ENCODE data around the gene H1-8.

H1-8 gene

GRCh38 chr3:129556358-129556695 is 13.4 kb downstream of the H1-8 start:
- no peak for DNase-seq (ENCODE audit: low read depth in 2 of 2)

DNA sequence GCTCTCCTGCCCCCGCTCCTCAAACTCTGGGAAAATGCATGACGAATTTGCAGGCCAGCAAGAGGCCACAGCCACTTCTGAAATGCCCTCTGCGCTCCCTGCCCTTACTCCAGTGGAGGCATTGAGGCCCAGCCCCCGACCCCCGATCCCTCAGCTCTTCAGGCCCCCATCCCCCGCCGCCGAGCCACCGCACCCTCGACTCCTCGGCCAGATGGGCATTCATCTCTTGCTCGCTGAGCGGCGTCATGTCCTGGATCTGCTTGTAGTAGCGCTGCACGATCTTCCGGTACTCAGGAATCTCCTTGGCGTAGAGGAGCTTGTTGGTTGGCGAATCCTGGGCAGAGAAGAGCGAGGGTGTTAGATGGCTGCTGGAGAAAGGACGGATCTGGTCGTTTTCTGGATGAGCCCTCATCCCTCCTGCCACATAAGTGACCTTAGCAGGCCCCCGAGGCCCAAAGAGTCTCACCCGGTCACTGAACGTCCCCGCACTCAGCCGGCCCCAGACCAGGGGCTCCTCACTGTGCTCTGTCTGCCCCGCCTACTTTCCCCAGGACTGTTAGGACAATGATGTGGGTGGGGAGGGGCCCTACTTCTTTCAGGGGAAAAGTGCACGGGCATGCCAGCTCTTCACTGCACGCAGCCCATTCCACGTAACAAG is 14.0 kb downstream of the H1-8 start:
- DNase-seq (ENCODE audit: low read depth in 2 of 2) = no peak

- no peak for DNase-seq (ENCODE audit: low read depth in 2 of 2)
Measured at GRCh38 chr3:129557548-129557894, 14.5 kb downstream of the H1-8 start.

GRCh38 chr3:129558081-129558771 is 15.3 kb downstream of the H1-8 start:
- no peak for DNase-seq (ENCODE audit: low read depth in 2 of 2)

- DNase-seq (ENCODE audit: low read depth in 2 of 2) = no peak
Measured at GRCh38 chr3:129558772-129559564, 16.0 kb downstream of the H1-8 start.

GRCh38 chr3:129559565-129560079 is 16.6 kb downstream of the H1-8 start:
- no peak for DNase-seq (ENCODE audit: low read depth in 2 of 2)

- no peak for DNase-seq (ENCODE audit: low read depth in 2 of 2)
Measured at GRCh38 chr3:129560269-129560787, 17.4 kb downstream of the H1-8 start.

DNA sequence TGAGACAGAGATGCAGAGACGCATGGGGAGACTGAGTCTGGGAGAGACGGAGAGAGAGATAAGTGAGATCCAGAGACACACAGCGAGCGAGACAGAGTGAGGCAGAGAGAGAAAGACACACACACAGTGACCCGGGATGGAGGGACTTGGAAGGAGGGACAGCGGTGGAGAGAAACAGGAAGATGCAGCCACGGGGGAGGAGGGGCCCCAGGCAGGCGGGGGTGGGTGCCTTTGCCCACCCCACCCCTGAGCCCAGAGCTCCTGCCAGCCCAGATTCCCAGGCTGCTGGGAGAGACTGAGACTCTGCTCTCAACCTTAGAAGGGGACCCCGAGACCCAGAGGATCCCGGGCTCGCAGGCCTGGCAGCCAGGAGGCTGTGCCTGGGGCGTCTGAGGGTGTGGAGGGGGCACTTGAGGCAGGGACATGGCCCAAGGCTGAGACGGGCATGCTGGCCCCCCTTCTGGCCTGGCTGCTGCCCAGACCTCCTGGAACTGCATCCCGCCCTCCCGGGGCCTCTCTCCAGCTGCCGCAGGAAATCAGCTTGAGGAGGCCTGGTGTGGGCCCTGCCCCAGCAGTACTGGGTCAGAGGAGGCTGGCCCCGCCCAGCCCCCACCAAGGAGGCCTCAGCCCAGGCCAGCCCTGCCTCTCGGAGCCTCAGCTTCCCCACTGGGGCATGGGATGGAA is 18.1 kb downstream of the H1-8 start:
- no peak for DNase-seq (ENCODE audit: low read depth in 2 of 2)

DNA sequence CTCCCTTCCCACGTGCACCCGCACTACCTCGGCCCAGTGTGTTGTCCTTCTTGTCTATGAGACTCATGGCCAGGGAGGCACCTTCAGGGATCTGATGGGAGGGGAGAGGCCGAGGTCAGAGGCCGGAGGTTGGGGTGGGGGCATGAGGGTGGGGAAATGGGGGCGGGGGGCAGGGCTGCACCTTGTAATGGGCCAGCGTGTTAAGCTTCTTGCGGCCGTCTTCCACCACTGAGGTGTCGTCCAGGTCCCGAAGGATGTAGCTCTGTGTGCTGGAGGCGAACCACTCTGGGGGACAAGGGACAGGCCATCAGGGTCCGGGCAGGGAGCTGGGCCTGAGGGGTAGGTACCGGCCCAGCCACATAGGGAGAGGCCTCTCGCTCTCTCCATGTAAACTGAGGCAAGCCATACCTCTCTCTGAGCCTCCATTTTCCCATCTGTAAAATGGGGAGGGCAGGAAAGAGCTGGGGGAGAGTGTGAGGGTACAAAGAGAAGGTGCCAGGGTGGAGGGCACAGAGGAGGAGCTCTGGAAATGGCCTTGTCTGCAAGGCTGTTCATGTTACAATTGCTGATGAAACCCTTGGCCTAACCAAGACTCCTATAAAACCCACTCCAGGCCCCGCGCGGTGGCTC is 18.8 kb downstream of the H1-8 start:
- DNase-seq (ENCODE audit: low read depth in 2 of 2) = no peak

- DNase-seq (ENCODE audit: low read depth in 2 of 2) = no peak
Measured at GRCh38 chr3:129562803-129563202, 19.8 kb downstream of the H1-8 start.

DNA sequence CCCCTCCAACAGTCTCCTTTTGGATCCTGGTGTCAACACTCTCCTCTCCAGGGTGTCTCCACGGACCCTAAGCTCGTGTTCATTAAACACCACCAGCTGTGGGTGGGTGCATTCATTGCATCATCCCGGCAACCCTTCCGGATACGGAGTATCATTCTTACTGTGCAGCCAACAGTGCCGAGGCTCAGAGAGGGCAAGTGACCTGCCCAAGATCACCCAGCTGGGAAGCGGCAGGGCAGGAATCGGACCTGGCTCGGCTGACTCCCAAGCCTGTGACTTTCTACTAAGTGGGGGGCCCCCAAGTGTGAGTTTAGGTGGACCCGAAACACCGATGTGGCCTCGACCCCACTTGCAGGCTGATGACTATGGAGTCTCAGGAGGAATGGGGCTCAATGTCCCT is 20.4 kb downstream of the H1-8 start:
- no peak for DNase-seq (ENCODE audit: low read depth in 2 of 2)

GRCh38 chr3:129563850-129564535 is 21.0 kb downstream of the H1-8 start:
- DNase-seq (ENCODE audit: low read depth in 2 of 2) = no peak

- no peak for DNase-seq (ENCODE audit: low read depth in 2 of 2)
Measured at GRCh38 chr3:129564981-129565644, 22.1 kb downstream of the H1-8 start.

DNA sequence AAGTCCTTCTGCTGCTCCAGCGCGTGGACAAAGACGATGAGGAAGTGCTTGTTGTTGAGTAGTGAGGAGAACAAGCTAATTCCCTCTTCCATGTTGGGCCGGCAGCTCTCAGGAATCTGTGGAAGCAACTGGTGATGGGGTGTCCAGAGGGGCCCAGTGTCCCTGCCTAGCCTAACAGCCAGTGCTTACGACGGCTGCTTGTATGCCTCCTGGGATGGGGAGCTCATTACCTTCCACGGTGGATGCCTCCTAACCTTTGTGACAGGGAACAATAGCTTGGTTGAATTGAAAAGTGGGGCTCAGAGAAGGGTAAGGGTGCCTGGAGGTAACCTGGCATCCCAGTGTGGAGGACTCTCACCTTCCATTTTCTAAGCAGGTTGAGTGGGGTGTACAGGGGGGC is 22.9 kb downstream of the H1-8 start:
- DNase-seq (ENCODE audit: low read depth in 2 of 2) = no peak

DNA sequence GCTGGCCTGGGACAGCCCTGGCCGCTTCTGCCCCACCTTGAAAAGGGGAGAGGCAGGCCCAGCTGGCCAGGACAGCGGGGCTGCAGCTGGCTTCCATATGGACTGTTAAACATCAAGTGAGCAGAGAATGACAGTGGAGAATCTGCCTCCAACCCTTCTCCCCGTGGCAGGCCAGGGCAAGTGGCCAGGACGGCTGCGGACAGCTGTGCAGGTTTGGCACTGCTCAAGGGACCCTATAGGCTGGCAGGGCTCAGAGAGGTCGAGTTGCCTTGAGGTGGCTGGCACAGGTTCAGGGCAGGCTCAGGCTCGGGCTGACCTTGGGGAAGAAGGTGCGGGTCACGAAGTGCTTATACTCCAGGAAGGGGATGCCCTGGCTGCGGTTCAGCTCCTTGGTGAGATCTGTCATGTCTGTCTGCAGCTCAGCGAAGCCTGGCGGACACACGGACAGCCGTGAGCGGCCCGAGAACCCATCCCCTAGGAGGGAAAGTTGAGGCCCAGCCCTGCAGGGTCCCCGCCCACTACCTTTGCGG is 24.3 kb downstream of the H1-8 start:
- no peak for DNase-seq (ENCODE audit: low read depth in 2 of 2)

- no peak for DNase-seq (ENCODE audit: low read depth in 2 of 2)
Measured at GRCh38 chr3:129567939-129568338, 25.0 kb downstream of the H1-8 start.

- DNase-seq (ENCODE audit: low read depth in 2 of 2) = no peak
Measured at GRCh38 chr3:129569856-129570255, 26.9 kb downstream of the H1-8 start.

DNA sequence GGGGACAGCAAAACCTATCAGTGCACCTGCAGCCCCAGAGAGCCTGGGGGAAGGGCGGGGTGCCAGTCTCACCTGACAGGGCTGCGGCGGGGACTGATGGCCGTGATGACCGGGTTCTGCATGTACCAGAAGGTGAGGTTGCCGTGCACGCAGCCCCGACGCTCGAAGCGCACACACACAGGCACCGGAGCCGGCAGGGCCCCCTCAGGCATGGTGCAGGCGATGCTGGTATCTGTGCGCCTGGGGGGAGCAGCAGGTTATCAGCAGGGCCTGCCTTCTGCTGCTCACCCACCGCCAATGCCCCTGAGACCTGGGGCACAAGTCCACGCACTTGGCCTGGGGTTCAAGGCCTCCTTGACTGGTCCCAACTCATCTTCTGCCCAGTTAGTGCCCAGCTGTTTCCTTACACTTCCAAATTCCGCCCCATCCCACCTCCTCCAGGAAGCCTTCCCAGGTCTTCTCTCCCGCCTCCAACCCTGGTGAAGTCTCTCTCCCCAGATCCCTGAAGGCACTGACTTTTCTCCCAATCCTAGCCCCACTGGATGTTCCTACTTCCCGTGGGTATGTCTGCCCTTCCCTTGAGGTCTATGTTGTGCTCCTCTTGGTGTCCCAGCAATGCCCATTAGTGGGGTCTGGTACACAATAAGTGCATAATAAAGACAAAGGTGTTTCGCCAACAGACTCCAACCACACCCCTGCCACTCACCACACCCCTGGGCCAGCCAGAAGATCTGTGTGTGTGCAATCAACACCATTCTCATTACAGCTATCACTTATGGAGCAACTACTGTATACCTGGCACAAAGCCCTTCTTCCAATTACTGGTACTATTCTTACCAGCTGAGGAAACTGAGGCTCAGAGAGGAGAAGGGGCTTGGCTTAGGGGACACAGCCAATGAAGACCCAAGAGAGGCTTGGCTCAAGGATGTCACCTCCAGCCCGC is 28.9 kb downstream of the H1-8 start:
- no peak for DNase-seq (ENCODE audit: low read depth in 2 of 2)

DNA sequence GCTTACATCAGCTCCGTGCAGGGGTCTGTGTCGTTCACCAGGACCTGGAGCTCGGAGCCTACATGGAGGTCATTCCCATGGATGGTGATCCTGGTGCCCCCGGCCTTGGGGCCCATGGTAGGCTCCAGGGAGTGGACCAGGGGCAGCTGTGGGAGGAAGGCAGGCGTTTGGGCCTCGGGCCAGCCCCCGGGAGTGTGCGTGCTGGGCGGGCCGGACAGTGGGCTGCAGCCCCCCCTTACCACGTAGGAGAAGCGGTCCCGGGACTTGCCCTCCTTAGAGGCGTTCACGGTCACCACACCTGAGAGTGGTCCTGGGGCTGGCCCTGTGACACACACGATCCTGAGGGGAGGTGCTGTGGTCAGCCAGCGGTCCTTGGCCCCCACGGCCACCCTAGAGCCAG is 29.6 kb downstream of the H1-8 start:
- DNase-seq (ENCODE audit: low read depth in 2 of 2) = no peak
